HS-27A (cell line): Measurements from ENCODE around the gene KIF2A.

ENCODE experiments used
- DNase-seq: peaks from one replicate; pipeline ENCODE4 v3.0.0-alpha.2; 2012; ENCODE audit warnings: low read depth, missing footprints

Gene KIF2A

DNA sequence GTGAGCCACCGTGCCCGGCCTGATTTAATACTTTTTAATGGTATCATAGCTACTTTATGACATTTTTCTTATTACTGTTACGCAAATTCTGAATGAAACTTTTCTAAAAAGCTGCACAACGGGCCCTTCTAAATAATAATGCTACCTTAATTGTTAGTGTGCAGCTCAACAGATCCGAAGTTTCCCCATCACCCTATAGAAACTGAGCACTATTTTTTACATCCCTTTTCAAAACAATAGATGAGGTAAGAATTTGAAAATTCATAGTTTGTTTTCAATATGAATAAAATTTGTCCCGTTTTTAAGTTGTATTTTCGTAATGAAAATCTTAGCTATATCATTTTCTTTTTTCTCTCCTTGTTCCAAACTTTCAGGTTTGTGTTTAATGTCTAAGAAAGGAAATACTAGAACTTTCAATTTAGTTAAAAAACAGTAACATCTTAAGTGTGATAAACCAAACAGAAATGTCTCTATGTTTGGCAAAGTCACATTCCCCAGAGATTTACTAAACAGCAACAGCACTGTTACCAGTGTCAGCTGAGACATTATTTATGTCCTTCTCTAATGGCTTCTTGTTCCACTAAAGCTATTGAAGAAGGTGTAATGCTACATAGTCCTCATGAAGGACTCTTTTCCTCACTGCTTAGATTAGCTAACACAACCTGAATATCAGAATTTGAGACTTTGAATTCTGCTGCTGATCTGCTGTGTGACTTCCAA lies 22.9 kb downstream of the KIF2A start:
- no peak for DNase-seq

DNA sequence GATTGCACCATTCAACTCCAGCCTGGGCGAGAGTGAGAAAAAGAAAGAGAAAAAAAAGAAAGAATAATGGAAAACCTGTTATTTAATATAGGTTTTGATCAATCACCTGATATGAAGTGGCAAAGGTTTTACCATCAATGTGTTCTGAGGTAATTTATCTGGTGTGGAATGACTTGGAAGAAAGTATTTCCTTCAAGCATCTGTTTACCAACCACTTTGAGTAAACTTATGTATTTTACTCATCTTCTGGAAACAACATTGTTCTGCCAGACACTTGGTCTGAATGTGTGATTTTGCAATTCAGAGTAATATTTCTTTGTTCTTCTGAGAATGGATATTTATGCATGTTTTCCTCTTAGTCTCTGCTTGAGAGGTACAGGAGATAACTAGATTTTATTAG lies 24.3 kb downstream of the KIF2A start:
- no peak for DNase-seq

DNA sequence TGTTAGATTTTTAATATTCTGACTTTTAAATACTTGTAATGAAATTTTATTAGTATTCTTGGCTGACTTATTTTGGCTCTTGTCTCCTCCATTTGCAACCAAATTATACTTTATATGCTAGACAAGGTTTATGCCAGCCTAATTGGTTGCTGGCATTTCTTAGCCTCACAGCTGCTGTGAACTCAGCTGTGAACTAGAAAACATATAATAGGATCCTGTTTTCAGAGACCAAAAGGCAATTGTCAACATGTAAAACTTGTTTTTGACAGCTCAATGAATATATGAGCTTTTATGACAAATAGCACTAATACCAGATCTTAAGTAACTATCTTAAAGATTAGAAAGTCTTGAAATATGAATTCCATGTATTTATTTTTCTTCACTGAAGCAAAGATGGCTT lies 25.9 kb downstream of the KIF2A start:
- no peak for DNase-seq

DNA sequence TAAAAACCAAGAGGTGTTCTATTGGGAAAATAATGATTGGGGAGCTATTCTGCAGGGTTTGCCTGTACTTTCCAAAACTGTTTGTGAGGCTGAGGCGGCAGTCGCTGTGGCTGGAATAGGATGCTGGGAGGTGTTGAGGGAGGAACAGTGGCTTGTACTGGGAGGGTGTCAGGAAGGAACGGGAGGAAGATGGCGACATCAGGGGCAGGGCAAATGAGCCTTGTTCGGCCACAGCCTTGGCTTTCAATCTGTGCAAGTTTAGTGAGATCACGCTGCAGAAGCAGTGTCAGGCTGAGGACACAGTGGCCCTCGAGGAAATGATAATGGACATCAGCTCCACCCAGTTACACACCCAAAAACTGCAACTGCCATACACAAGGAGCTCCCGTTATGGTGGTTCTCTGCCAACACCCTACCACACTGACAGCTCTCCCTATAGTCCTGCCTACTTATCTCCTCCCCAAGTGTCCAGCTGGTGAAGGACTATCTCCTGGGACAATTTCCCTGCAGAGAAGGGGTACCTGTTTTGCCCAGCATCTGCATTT lies 27.3 kb downstream of the KIF2A start:
- no peak for DNase-seq

DNA sequence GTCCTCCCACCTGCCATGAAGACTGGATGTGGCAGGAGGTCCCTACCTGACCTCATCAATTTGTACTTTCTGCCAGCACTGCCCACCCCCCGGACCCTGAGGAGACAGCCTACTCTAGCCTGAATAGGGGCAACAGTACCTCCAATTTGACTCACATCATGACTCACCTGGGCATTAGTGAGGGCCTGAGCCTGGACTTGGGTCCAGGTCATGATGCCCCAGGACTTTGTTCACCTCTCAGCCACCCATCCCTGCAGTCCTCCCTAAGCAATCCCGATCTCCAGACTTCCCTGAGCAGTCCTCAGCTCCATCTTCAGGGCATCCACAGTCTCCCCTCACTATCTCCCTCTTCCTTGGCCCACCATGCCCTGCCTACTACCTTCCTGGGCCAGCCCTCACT lies 28.1 kb downstream of the KIF2A start:
- DNase-seq = no peak

DNA sequence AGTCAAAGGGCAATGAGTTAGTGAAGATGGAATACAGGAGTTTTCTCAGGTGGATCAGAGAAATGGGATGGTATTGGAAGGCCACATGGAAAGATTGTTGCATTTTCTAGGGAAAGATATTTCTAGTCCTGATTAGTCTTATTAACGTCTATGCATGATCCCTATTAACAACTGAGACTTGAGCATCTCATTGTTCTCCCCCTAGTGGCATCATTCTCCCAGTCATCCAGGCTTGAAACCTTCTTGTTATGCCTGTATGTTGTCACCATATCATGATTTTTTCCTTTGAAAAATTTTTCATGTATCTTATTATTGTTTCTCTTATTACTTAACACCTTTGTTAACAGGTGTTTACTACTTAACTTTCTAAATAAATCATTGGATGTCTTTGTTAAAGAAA lies 34.4 kb downstream of the KIF2A start:
- no peak for DNase-seq

DNA sequence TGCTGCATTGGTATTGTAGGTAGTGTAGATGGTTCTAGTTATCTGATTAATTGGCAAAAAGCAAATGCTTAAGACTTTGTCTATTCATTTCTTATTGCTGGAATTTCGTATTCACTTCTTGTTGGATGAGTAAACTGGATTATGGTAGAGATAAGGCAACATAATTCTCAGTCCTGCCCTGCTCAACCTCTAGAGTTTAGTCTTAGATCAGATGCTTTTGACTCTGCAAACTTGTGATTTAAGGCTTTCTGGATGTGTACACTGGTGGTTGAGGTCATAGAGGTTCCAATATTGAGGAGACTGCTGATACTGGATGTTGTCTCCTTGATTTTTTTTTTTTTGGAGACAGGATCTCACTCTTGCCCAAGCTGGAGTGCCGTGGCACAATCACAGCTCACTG lies 35.0 kb downstream of the KIF2A start:
- no peak for DNase-seq

DNA sequence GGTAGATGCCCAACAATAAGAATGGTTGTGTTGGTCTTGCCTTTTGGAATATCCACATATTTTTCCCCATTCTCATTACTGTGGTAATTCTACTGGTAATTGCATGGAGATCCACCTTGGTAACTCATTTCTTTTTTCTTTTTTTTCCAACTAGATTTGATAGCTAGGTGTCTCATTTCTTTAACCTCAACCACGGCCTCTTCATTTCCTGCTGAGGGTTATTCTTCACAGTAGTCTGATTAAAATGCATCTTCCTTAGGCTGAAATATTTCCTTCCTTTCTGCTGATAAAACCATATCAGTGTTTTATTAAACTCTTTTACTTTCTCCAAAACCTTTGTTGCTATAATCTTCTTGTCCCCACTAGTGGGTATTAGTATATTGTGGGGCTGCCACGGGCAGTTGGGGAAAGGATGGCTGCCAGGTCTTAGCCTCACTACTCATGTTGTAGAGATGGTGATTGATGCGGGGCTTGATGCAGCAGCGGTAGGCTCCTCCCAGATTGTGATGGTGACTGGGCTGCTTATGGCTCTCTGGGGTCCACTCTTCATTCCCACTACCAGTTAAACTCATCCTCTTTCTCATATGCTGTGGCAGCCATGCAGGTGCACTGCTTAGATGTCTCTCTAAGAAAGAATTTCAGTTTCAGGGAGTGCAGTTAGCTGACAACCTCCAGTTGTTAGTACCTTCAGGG lies 35.9 kb downstream of the KIF2A start:
- no peak for DNase-seq

DNA sequence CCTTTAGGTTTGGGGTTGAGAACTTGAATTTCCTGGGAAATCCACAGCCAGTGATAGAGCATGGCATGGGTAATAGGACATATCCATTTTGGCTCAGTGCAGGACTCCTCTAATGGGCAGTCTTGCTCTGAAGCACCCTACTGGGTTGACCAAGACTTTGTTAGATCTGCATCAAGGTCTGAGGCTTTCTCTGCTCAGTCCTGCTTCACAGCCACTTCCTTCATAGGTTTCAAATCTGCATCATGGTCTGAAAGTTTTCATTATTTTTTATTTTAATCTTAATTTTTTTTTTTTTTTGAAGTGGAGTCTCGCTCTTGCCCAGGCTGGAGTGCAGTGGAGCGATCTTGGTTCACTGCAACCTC lies 36.5 kb downstream of the KIF2A start:
- DNase-seq = no peak

DNA sequence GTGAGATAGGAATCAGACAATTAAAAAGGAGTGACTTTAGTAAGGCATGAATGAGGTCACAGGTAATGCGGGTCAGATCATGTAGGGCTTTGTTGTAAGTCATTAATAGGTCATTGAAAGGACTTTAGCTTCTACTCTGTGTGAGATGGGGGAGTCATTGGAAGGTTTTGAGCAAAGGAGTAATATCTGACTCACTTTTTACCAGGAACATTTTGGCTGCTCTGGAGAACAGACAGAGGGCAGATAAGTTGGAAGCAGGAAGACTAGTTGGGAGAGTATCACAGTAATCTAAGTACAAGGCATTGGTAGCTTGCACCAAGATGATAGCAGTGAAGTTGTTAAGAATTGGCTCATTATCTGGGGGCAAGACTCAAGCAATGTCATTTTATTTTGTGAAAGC lies 37.4 kb downstream of the KIF2A start:
- no peak for DNase-seq

DNA sequence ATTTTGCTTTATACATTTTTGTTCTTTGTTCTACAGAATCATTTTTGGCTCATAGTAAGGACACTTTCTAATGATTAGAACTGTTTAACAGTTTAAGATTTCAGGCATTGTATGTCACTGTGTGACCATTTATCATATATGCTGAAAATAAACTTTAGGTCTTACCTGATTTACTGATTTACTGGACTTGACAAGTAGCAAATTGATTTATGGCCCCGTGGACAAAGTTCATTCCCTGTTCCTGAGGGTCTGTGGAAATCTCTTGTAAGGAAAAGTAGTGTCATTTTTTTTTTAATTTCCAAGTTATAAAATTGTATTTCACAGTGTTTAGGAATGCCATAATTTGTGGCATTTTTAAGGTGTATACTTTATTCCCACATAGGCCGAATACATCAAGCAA lies 40.7 kb downstream of the KIF2A start:
- no peak for DNase-seq

DNA sequence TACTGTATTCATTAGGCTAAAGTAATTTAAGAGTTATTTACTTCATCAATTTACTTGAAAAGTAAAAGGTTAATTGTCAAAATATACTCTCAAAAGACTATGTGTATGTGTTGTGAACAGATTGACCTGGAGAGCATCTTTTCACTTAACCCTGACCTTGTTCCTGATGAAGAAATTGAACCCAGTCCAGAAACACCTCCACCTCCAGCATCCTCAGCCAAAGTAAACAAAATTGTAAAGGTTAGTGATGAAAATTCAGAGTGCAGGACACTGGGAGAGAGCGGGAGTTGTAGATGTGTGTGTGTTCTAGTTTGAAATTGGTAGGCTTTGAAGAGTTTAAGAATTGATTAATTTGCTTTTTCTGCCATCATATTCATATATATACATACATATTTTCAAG lies 41.9 kb downstream of the KIF2A start:
- DNase-seq = no peak

DNA sequence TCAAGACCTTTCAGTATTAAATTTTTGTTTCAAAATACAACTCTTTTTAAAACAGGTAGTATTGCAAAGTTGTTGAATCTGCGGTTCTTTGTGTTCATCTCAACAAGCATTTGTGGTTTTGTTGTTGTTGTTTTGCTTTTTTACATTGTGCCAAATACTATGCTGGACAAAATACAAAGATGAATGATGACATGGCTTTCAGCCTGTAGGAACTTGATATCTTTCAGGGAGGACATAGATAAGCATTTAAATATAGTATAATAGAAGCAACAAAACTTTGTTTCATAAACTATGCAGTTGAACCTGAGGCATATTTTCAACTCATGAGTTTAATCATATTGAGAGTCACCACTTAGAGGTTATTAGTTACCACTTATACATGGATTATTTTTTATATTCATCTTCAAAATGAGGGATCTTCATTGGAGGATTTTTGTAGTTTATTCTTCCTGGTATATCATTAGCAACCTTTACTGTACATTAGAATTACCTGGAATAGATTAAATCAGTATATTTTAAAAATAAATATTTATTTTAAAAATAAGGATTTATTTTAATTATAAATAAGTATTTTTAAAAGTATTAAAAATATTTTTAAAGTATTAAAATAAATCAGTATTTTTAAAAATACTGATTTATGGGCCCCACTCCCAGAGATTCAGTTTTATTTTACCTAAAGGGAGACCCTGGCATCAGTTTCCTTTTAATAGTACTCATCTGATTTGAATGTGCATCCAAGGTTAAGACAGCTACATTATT lies 42.9 kb downstream of the KIF2A start:
- DNase-seq = no peak

DNA sequence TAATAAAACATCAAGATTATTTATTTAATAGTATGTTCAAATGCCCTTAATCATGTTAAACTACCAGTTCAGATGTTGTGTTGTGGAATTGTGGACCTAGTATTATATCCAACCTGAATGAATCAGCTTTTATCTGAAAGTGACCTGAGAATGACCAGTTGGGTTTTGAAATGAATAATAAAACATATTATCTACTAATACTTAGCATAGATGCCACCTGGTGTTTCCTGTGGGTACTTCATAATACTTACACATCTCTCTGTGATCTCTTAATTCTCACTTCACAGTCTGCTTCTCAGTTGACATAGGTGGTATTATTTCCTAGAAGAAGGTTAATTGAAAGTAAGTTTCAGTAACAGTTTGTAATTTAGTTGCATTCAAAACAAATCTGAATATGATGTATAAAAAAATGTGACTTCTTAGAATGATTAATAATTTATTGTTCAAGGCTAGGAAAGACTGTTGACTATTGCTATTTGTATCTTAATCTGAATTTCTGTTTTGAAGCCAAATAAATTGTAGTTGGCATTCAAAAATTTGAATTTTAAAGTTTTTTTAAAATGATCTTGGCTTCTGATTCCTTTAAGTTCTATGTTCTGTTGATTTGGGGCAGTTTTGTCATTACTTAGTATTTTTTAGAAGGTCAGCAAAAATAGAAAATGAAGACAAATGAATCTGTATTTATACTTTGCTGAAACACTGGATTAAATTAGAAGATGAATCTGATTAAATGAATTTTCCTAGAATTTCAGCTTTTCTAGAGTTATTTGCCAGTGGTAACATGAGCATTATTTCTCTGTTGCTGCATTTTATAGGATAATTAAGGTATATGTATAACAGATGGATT lies 48.2 kb downstream of the KIF2A start:
- no peak for DNase-seq

DNA sequence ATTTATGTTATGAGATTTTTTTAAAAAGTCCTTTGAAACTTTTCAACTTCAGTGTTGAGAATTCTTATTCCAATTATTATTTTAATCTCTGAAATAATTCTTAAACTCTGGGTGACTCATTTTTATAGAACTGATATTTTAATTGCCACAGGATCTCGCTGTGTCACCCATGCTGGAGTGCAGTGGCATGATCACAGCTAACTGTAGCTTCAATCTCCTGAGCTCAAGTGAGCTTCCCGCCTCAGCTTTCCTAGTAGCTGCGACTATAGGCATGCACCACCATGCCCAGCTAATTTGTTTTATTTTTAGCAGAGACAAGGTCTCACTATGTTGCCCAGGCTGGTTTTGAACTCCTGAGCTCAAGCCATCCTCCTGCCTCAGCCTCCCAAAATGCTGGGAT lies 56.7 kb downstream of the KIF2A start:
- no peak for DNase-seq

DNA sequence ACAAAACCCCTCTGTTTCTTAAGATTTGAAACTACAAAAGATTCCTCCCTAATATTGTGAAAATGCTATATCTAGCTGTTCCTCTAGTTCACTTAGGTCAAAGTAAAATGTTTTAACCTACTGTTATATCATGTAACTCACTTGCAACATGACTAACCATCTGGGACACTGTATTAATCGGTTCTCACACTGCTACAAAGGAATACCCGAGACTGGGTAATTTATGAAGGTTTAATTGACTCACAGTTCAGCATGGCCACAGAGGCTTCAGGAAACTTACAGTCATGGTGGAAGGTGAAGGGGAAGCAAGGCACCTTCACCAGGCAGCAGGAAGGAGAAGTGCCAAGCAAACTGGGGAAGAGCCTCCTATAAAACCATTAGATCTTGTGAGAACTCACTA lies 63.0 kb downstream of the KIF2A start:
- DNase-seq = no peak

DNA sequence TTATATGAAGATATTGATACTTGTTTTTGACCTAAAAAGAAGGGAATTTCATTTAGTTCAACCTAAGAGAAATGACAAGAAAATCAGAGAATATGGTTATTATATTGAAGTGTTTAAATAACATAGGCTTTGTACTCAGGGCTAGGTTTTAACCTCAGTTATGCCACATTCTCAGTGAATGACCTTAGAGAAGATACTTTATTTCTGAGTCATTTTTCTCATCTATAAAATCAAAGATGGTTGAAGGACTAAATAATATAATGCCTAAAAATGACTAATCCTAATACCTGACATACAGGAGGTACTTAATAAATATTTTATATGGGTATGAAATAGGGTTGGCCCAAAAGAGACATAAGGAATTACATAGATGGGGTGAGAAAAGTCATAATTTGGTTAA lies 65.4 kb downstream of the KIF2A start:
- no peak for DNase-seq

DNA sequence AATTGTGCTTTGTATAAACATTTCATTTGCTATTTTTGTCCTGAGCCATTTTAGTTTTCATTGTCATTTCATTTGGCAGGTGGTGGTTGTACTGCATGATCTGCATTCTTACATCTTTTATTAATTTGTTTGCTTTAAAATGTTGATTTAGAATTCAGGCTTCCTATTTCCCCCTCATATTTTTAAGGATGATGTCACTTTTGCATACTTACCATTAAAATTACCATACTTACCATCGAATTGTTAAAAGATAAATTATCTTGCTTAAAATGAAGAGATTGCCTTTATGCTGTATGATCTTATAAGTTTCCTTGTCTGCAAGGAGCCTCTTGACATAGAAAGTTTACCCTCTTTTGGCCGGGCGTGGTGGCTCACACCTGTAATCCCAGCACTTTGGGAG lies 66.6 kb downstream of the KIF2A start:
- DNase-seq = no peak

DNA sequence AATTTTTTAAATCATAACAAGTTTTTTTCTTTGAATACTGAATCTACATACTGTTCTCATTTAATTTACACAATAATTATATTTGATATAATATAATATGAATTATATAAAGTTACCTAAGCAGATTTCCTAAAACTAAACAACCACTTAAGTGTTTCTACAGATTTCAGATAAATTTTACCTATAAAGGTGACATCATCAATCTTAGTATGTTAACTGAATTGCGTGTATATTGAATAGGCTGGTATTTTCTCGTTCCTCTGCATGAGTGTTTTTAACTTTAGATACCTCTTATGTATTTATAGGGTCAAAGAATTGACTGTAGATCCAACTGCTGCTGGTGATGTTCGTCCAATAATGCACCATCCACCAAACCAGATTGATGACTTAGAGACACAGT lies 67.4 kb downstream of the KIF2A start:
- DNase-seq = no peak

DNA sequence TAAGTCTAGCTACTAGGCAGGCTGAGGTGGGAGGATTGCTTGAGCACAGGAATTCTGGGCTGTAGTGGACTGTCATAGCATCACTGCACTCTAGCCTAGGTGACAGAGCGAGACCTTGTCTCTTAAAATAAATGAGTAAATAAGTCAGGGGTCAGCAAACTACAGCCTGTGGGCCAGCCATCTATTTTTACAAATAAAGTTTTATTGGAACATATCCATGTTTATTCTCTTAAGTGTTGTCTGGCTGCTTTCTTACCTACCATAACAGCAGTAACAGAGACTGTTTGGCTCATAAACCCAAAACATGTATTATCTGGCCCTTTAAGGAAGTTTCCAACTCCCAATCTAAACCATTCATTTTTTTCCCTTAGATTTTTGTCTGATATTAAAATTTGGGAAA lies 68.1 kb downstream of the KIF2A start:
- no peak for DNase-seq

DNA sequence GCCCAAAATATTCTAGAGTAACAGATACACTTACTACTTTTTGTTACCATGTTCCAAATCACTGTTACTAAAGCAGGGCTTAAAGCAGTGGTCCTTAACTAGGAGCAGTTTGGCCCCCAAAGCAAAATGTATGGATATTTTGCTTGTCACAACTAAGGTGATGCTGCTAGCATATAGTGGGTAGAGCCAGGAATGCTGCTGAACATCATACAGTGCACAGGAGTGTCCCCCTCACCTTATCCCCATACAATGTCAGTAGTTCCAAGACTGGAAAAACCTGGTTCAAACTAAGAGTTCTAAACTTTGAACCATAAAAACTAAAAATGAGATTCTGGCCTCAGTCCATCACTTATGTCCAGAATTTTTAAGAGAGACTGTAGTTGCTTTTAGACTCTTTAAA lies 69.6 kb downstream of the KIF2A start:
- no peak for DNase-seq

DNA sequence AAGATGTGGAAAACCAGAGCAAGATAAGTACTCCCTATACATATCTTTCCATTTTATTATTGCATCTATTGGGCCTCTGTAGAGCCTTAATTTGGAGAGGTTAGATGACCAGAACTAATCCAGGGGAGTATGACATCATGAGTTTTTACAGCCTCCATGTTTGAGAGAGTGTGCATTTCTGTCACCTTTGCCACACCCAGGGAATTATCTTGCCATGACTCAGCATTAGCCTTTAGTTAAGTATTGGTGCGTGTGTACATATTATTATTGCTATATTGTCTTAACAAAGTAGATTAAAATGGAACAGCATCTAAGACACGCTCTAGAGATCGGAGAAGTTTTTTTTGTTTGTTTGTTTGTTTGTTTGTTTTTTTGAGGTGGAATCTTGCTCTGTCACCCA lies 70.1 kb downstream of the KIF2A start:
- no peak for DNase-seq
